ENCODE results near the gene SIAH2.

DNA sequence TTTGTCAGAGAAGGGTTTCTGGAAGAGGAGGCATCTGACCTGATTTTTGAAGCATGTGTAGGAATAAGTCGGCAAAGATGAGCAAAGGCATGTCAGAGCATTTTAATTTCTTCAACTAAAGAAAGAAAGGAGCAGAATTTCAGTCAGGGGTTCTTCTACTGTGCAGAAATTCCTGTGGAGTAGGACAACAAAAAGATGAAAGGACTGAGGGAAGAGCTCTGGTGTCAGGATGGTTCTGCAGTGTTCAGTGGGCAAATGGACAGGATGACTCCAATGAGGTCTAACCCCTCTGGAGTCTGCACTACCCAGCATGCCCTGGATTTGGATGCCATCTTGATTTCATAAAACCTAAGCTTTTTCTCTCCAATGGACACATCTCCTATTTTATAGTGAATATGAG, 47.7 kb upstream of the SIAH2 start:
- TF ChIP-seq GATA2 (IDR thresholded peaks at IDR 0.05; ENCODE audit: low read depth, low read length) = no peak
- TF ChIP-seq GATA3 (IDR thresholded peaks at IDR 0.05; ENCODE audit: low read depth, low read length) = no peak

Measured in SH-SY5Y (cell line).